GM23248 (cell line): ENCODE measurements around the gene ATP6V0D1. TPM values are rescaled to one million over a fixed set of nuclear protein-coding genes. Genes with fewer than 3 reads are reported as not detected.

Experiments
- DNase-seq: peaks from one replicate; pipeline ENCODE4 v3.0.0-alpha.2; 2015
- H2AFZ ChIP-seq: fragments of 200-600 bp; sonication (generic); 2 replicates; pipeline ENCODE4 v1.6.1; 2016; ENCODE audit warnings: antibody characterized with exemption
- H3F3A ChIP-seq: fragments of 200-600 bp; sonication (generic); 2 replicates; pipeline ENCODE4 v1.6.1; 2016; ENCODE audit warnings: mild to moderate bottlenecking, antibody characterized with exemption, mixed run types; ENCODE audit not compliant: insufficient read depth
- H3K27ac ChIP-seq: fragments of 200-600 bp; sonication (generic); 2 replicates; pipeline ENCODE4 v1.5.1; 2016; ENCODE audit warnings: mild to moderate bottlenecking
- H3K27me3 ChIP-seq: fragments of 200-600 bp; sonication (generic); replicated peaks from 2 replicates; pipeline ENCODE4 v1.6.1; 2016; ENCODE audit warnings: mild to moderate bottlenecking; ENCODE audit not compliant: insufficient read depth
- H3K36me3 ChIP-seq: fragments of 200-600 bp; sonication (generic); 2 replicates; pipeline ENCODE4 v1.6.1; 2016; ENCODE audit warnings: low read depth, mild to moderate bottlenecking
- H3K4me1 ChIP-seq: fragments of 200-600 bp; sonication (generic); 2 replicates; pipeline ENCODE4 v1.6.1; 2016; ENCODE audit warnings: mild to moderate bottlenecking; ENCODE audit not compliant: insufficient read depth
- H3K4me2 ChIP-seq: fragments of 200-600 bp; sonication (generic); one replicate; pipeline ENCODE4 v1.6.1; 2016; ENCODE audit warnings: mild to moderate bottlenecking; ENCODE audit not compliant: unreplicated experiment
- H3K4me3 ChIP-seq: fragments of 200-600 bp; sonication (generic); 2 replicates; pipeline ENCODE4 v1.5.1; 2016; ENCODE audit warnings: mild to moderate bottlenecking
- H3K79me2 ChIP-seq: fragments of 200-600 bp; sonication (generic); 2 replicates; pipeline ENCODE4 v1.6.1; 2016; ENCODE audit warnings: mild to moderate bottlenecking; ENCODE audit not compliant: insufficient read depth
- H3K9ac ChIP-seq: fragments of 200-600 bp; sonication (generic); 2 replicates; pipeline ENCODE4 v1.6.1; 2016; ENCODE audit warnings: mild to moderate bottlenecking
- H3K9me2 ChIP-seq: fragments of 200-600 bp; sonication (generic); 2 replicates; pipeline ENCODE4 v1.6.1; 2016; ENCODE audit warnings: mixed run types, mild to moderate bottlenecking, moderate library complexity; ENCODE audit not compliant: insufficient read depth
- H3K9me3 ChIP-seq: fragments of 200-600 bp; sonication (generic); one replicate; pipeline ENCODE4 v1.6.1; 2017; ENCODE audit warnings: low read depth
- H4K20me1 ChIP-seq: fragments of 200-600 bp; sonication (generic); 2 replicates; pipeline ENCODE4 v1.6.0; 2016; ENCODE audit not compliant: insufficient read depth
- EZH2 ChIP-seq: fragments of 200-600 bp; sonication (generic); IDR thresholded peaks from 2 replicates; pipeline ENCODE4 v1.6.1; 2018; ENCODE audit warnings: antibody characterized with exemption, mild to moderate bottlenecking; ENCODE audit not compliant: insufficient read depth, poor library complexity, severe bottlenecking
- EZH2phosphoT487 ChIP-seq: fragments of 200-600 bp; sonication (generic); IDR thresholded peaks from 2 replicates; pipeline ENCODE4 v1.6.1; 2018; ENCODE audit warnings: antibody characterized with exemption, moderate library complexity, mild to moderate bottlenecking, low read depth; ENCODE audit not compliant: insufficient read depth
- WGBS, 2 experiments: methylation state at CpG; one replicate each; pipeline ENCODE4 v1.1.6; 2015 to 2017; ENCODE audit warnings: low lambda C conversion rate in 2 of 2, low coverage in 1 of 2; ENCODE audit errors: missing lambda C conversion rate in 2 of 2; 5-methylcytosine and 5-hydroxymethylcytosine counted together
- in situ Hi-C: fragments of 300-500 bp; cut with MboI; formaldehyde crosslinking; loops from 2 replicates; pipeline ENCODE4 v1.15.0; 2020
- polyA plus RNA-seq: library from polyadenylated mRNA; unstranded; fragments of >200 nt; fragmentation: Nextera tagmentation; extraction: Ambion mirVana; gene quantifications from 2 replicates; pipeline ENCODE4 v1.2.1, GENCODE V29; 2016
- total RNA-seq: library from RNA; depleted of rRNA; stranded (reverse); fragments of >200 nt; shearing (Covaris generic); gene quantifications from 2 replicates; pipeline ENCODE4 v1.2.3, GENCODE V29; 2014

Gene ATP6V0D1
- total and polyA plus RNA-seq, 2 experiments from 2014 or later: 135 to 166 TPM

- H3K9me3 ChIP-seq: no peaks in the 10 kb centered on the region
- no peaks in the 10 kb centered on the region for H3K79me2 ChIP-seq
- H3F3A ChIP-seq: peaks cover 3% of the 10 kb centered on the region; the same call in 1 of the 2 replicates
- no peaks in the 10 kb centered on the region for H3K36me3 ChIP-seq
- no peaks in the 10 kb centered on the region for H4K20me1 ChIP-seq
- in situ Hi-C loops: no loop called here
- no peaks in the 10 kb centered on the region for H3K4me1 ChIP-seq
- no peak overlapping the region for H3K9ac ChIP-seq
- H3K4me3 ChIP-seq: no peak overlapping the region
- no peaks in the 10 kb centered on the region for H3K9me2 ChIP-seq
- no peak overlapping the region for H3K4me2 ChIP-seq
- 69 to 74% methylated on average over 4 of the region's 4 CpGs for WGBS, 2 experiments
- DNase-seq: no peak
- no peak overlapping the region for H2AFZ ChIP-seq
- no peak for TF ChIP-seq EZH2phosphoT487
- TF ChIP-seq EZH2: no peak
- H3K27me3 ChIP-seq: no peaks in the 10 kb centered on the region
- no peak overlapping the region for H3K27ac ChIP-seq
Measured at GRCh38 chr16:67509016-67509415, 28.1 kb upstream of the ATP6V0D1 start.

DNA sequence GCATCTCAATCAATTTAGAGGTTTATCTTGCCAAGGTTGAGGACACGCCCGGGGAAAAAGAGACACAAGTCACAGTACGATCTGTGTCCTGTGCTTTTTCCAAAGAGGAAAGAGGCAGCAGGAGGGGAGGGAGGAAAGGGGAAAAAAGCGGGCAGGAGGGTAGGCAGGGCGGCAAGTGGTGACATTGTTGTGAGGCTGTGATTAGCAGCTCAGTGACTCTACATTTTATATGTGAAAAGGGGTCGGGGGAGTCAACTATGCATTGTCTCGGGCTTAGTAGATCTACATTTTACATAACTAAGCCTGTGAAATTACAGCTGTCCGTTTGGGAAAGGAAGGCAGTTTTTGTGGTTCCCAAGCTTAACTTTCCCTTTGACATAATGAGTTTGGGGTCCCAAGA is 25.5 kb upstream of the ATP6V0D1 start:
- Histone ChIP-seq H3F3A (peaks cover 10% of the 10 kb centered on the region; the same call in 1 of the 2 replicates), H3K9me3 (no peaks in the 10 kb centered on the region), H3K4me3 (no peak overlapping the region), H3K36me3 (no peaks in the 10 kb centered on the region), H4K20me1 (no peaks in the 10 kb centered on the region), H3K4me1 (no peaks in the 10 kb centered on the region), H3K27me3 (no peaks in the 10 kb centered on the region), H2AFZ (no peak overlapping the region), H3K9me2 (no peaks in the 10 kb centered on the region), H3K9ac (no peak overlapping the region), H3K27ac (no peak overlapping the region), H3K4me2 (no peak overlapping the region), H3K79me2 (no peaks in the 10 kb centered on the region)
- no peak for DNase-seq
- in situ Hi-C loops: no loop called here
- 63% methylated on average over 8 of the region's 8 CpGs for WGBS, 2 experiments
- TF ChIP-seq EZH2: no peak
- no peak for TF ChIP-seq EZH2phosphoT487

DNA sequence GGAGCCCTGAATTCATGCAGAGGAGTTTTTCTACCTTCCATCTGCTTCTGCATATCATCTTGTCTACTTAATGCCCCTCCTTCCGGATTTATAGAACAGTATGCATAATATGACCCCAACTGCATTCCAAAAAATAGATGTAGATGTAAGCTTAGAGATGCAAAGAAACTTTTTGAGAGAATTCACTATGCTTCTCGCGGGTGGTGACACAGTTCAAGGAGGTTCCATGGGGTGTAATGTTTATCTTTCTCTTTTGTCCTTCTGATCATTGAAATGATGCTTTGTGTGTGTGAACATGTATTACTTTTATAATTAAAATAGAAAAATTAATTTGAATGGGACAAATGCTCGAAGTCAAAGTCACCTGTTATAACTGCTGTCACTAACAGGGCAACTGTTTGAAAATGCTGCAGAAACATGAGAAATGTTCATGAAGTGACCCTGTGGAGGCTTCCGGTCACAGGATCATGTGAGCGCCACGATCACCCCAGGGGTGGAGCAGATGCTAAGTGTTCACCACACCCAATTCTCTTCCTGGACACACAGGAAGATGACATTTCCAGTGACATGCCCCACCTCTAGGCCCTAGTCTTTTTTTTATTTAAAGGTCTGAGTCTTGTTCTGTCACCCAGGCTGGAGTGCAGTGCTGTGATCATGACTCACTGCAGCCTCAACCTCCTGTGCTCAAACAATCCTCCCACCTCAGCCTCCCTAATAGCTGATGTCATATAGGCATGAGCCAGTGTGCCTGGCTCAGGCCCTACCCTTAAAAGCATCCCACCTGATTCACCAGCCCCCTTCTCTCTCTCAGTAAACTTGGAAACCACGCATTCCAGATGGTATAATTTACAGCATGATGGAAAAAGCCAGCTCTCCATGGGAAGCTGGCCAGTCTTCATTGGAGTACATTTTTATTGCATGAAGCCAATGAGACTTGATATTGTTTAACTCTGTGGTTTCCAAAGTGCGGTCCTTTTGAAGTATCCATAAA is 23.4 kb upstream of the ATP6V0D1 start:
- Histone ChIP-seq H2AFZ (no peak overlapping the region), H4K20me1 (no peaks in the 10 kb centered on the region), H3K9me2 (no peaks in the 10 kb centered on the region), H3F3A (peaks cover 10% of the 10 kb centered on the region; the same call in 1 of the 2 replicates), H3K79me2 (no peaks in the 10 kb centered on the region), H3K27ac (no peak overlapping the region), H3K4me3 (no peak overlapping the region), H3K4me2 (no peak overlapping the region), H3K9ac (no peak overlapping the region), H3K9me3 (no peaks in the 10 kb centered on the region), H3K27me3 (no peaks in the 10 kb centered on the region), H3K4me1 (no peaks in the 10 kb centered on the region), H3K36me3 (no peaks in the 10 kb centered on the region)
- 54 to 55% methylated on average over 9 of the region's 9 CpGs for WGBS, 2 experiments
- in situ Hi-C loops: no loop called here
- TF ChIP-seq EZH2 (no peak), EZH2phosphoT487 (no peak)
- DNase-seq: peak; percentile 26

GRCh38 chr16:67499106-67499505 is 18.1 kb upstream of the ATP6V0D1 start:
- Histone ChIP-seq H3K27me3 (no peaks in the 10 kb centered on the region), H3K4me2 (no peak overlapping the region), H3K79me2 (no peaks in the 10 kb centered on the region), H3K9ac (no peak overlapping the region), H3K27ac (no peak overlapping the region), H3K4me1 (no peaks in the 10 kb centered on the region), H2AFZ (no peak overlapping the region), H3K36me3 (no peaks in the 10 kb centered on the region), H3K4me3 (no peak overlapping the region), H3K9me2 (no peaks in the 10 kb centered on the region), H4K20me1 (no peaks in the 10 kb centered on the region), H3F3A (peaks cover 7% of the 10 kb centered on the region; the same call in 1 of the 2 replicates), H3K9me3 (no peaks in the 10 kb centered on the region)
- in situ Hi-C loops: no loop called here
- peak; percentile 63 for DNase-seq
- 11 to 15% methylated on average over 4 of the region's 4 CpGs for WGBS, 2 experiments
- TF ChIP-seq EZH2phosphoT487: no peak
- no peak for TF ChIP-seq EZH2
